GM12864 (cell line): ENCODE data around the gene TNFAIP8.

Experiments
- DNase-seq: peaks from one replicate; pipeline ENCODE4 v3.0.0-alpha.2; 2011; ENCODE audit warnings: low read depth
- H3K4me3 ChIP-seq: 2 replicates; pipeline ENCODE4 v1.5.1; 2011; ENCODE audit warnings: mild to moderate bottlenecking, low read depth, low read length, control low read depth
- TF ChIP-seq, protein P1 (sequence below): IDR thresholded peaks from 2 replicates; pipeline ENCODE4 v1.5.1; 2011; ENCODE audit warnings: low read depth, mild to moderate bottlenecking, moderate library complexity, low read length, control low read depth, inconsistent platforms; ENCODE audit errors: missing control alignments

TNFAIP8 gene

DNA sequence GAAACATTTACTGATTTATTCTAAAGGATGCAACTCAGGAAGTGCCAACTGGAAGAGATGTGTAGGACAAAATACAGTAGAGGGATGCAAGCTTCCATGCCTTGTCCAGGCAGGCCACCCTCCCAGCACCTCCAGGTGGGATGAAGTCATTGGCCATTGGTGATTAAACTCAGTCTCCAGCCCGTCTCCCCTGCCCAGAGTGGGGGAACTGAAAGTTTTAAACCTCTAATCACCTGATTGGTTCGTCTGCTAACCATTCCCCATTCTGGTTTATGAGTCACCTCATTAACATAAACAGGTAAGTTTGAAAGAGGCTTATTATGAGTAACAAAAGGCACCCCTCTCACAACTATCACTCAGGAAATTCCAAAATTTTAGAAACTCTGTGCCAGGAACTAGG is 8.1 kb downstream of the TNFAIP8 start:
- DNase-seq = no peak
- no peak overlapping the region for H3K4me3 ChIP-seq
- TF ChIP-seq, protein P1, sequence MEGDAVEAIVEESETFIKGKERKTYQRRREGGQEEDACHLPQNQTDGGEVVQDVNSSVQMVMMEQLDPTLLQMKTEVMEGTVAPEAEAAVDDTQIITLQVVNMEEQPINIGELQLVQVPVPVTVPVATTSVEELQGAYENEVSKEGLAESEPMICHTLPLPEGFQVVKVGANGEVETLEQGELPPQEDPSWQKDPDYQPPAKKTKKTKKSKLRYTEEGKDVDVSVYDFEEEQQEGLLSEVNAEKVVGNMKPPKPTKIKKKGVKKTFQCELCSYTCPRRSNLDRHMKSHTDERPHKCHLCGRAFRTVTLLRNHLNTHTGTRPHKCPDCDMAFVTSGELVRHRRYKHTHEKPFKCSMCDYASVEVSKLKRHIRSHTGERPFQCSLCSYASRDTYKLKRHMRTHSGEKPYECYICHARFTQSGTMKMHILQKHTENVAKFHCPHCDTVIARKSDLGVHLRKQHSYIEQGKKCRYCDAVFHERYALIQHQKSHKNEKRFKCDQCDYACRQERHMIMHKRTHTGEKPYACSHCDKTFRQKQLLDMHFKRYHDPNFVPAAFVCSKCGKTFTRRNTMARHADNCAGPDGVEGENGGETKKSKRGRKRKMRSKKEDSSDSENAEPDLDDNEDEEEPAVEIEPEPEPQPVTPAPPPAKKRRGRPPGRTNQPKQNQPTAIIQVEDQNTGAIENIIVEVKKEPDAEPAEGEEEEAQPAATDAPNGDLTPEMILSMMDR = no peak

DNA sequence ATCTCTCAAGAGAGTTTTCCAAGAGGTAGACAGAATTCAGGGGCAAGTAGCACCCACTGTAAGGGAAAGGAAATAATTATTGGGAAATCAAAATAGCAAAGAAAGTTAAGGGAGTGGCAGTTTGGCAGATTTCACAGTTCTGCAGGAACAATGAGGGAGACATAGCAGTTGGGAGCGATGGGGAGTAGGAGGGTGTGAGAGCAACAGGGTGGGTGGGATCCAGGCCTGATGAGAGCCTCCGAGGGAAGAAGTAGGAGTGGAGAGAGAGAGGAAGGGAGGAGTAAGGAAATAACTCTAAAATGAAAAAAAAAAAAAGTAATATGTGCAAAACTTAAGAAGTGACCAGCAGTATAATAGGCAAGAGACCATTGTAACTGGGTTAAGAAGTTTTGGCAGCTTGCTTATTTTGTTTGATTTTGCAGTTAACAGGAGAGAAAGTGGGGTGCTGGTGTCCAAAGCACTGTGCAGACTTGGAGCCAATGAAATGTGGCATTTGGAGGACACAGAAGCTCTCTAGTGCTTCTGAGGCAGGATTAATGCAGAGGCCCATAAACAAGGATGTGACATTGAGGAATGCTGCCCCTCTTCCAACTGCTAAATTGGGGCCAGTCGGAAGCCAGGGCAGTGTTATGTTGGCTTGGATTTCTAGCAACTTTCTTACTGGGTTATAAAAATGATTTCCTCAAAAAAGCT is 10.2 kb downstream of the TNFAIP8 start:
- TF ChIP-seq, protein P1 = no peak
- no peak for DNase-seq
- no peak overlapping the region; the same call in 1 of the 2 replicates for H3K4me3 ChIP-seq

DNA sequence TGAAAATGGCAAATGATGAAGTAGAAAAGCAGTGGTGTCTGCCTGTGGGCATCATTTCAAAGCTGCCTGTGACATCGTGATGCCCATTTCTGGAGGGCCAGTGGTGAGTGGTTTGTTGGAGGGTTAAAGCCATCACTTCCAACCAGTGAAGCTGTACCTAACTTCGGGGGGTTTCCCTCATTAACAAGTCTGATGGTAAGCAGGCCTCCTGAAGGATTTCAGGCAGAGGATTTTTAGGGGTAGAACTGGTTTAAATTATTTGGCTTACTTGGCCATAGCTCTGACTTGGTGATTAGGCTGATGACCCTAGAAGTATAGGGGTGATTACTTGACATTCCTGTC is 10.7 kb downstream of the TNFAIP8 start:
- H3K4me3 ChIP-seq = no peak overlapping the region; the same call in 1 of the 2 replicates
- no peak for DNase-seq
- TF ChIP-seq, protein P1 = no peak

DNA sequence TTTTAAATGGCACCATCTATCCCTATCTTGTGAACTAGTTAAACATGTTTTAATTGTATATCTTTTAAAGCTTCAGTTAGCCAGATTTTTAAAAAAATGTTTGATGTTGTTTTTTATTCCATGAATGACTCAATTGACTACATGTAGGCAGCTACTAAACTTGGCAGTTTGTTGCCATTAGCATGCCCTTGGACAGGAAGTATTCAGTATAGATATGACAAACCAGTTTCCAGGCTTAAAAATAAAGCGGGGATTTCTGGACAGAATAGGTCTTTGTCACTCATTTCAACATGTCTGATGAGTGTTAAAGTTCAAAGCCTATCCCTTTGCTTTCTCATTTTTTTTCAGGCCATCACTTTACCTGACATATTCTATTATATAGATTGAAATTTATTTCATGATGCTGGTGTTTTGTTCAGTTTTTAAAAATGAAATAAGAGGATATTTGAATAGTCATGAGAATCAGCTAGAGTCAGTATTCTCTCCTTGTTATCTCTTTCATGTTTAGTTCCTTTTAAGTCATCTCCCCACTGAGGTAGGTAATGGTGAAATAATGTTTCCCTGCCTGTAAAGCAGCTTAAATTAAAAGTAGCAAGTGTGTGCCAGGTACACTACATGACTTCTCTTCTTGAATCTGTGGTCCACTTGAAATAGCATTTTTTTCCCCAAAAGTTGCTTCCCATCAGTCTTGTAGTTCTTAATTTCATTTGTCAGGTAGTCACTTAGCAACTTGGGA is 11.9 kb downstream of the TNFAIP8 start:
- DNase-seq = peak; percentile 65
- TF ChIP-seq, protein P1 = no peak
- H3K4me3 ChIP-seq = peak overlapping the region; percentile 24; the same call in 1 of the 2 replicates

DNA sequence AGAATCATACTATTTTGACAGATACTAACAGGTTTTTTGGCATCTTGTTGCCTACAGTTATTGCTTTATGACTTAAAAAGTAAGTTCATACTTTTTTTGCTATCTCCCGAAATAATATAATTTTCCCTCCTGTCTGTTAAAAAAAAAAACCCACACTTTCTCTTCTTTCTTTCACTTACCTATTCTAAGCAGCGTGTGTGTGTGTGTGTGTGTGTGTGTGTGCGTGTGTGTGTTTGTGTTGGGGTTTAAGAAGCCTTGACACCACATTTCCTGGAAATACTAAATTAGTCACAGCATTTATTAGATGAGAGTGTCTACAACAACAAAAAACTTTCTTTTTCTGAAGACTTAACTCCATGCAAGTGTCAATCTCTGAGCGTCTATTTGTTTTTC is 12.4 kb downstream of the TNFAIP8 start:
- TF ChIP-seq, protein P1 = no peak
- peak; percentile 72 for DNase-seq
- H3K4me3 ChIP-seq = peak overlapping the region; percentile 24; the same call in 1 of the 2 replicates

DNA sequence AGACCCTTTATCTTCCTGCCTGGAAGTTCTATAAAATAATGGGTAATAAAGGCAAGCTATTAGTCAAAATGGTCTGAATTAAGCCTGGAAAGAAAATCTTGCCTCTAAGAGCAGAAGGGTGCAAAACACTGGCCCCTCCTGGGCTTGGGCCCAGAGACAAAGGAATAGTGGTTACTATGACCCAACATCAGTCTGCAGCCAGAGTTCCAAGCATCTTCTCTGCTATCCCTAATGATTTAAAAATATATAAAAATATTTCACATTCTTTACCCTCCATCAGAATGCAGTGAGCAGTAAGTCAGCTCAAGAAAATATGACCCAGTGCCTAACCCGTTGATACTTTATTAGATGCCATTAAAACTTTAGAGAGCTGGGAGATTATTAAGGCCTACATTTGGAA is 14.7 kb downstream of the TNFAIP8 start:
- no peak overlapping the region for H3K4me3 ChIP-seq
- TF ChIP-seq, protein P1 = no peak
- DNase-seq = no peak
